Measurements from ENCODE around the gene NAALADL2. TPM values are rescaled to one million over a fixed set of nuclear protein-coding genes. Genes with fewer than 3 reads are reported as not detected.

Gene NAALADL2
- total and polyA plus RNA-seq, 2 of the 13 experiments (the other 11 are each of a cell fraction or from before 2014, with no cell fraction given): 0.08 TPM; not detected in 1

- TF ChIP-seq, protein P1, sequence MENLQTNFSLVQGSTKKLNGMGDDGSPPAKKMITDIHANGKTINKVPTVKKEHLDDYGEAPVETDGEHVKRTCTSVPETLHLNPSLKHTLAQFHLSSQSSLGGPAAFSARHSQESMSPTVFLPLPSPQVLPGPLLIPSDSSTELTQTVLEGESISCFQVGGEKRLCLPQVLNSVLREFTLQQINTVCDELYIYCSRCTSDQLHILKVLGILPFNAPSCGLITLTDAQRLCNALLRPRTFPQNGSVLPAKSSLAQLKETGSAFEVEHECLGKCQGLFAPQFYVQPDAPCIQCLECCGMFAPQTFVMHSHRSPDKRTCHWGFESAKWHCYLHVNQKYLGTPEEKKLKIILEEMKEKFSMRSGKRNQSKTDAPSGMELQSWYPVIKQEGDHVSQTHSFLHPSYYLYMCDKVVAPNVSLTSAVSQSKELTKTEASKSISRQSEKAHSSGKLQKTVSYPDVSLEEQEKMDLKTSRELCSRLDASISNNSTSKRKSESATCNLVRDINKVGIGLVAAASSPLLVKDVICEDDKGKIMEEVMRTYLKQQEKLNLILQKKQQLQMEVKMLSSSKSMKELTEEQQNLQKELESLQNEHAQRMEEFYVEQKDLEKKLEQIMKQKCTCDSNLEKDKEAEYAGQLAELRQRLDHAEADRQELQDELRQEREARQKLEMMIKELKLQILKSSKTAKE (CRISPR knock-in tag; IDR thresholded peaks at IDR 0.05; ENCODE audit: borderline replicate concordance): no peak
- no peak for TF ChIP-seq MATR3 (CRISPR knock-in tag; IDR thresholded peaks at IDR 0.05)
- TF ChIP-seq ZZZ3 (CRISPR knock-in tag; IDR thresholded peaks at IDR 0.05; ENCODE audit: borderline replicate concordance): no peak
Measured at GRCh38 chr3:175417426-175417825, 558.3 kb downstream of the NAALADL2 start (continued).

DNA sequence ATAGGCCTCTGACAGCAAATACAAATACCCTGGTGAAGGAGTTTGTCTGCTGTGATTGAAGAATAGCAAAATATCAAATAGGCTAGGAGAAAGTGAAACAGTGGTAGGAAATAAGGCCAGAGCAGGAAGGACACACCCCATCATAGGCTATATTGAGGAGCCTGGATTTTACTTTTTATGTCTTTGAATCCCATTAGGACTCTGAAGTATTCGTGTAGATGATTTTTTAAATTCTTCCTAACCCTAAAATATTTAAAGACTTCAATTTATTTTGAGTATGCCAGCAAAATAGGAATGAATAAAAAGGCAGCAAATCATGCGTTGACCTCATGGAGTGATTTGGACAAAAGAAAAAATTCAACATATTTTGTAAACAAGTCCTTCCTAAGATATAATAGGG is 562.8 kb downstream of the NAALADL2 start:
- intact Hi-C loops (cut with micrococcal nuclease; ENCODE audit: unreplicated experiment) (no loop called here), in situ Hi-C loops (cut with HindIII; ENCODE audit: extremely low pct_ligation_motif_present, low pct_unique_long_range_greater_than_20kb) (no loop called here)
- no peak overlapping the region for H2AFZ ChIP-seq (ENCODE audit: low read length)
- ChIA-PET POLR2A (no interaction called here), CTCF (ENCODE audit: low intra/inter-chr PET ratio, low total read pairs) (no interaction called here)
- DNase-seq (ENCODE audit: low spot score): no peak
- H3K4me3 ChIP-seq (replicated peaks in 1 of 3; ENCODE audit: insufficient read depth in 1 of 3, low read depth in 2 of 3, low read length in 3 of 3): no peak overlapping the region
- H3K36me3 ChIP-seq (replicated peaks in 1 of 2; ENCODE audit: control insufficient read depth in 1 of 2, insufficient read depth in 2 of 2, low read length in 2 of 2): no peaks in the 10 kb centered on the region
- no peaks in the 10 kb centered on the region for H3K27me3 ChIP-seq (ENCODE audit: control insufficient read depth in 1 of 2, insufficient read depth in 2 of 2, low read length in 2 of 2)
- 1% methylated on average over 2 of the region's 2 CpGs for WGBS (ENCODE audit: low lambda C conversion rate)
- H3K79me2 ChIP-seq (ENCODE audit: insufficient read depth, low read length): no peaks in the 10 kb centered on the region
- no TSS peak for BruUV-seq (replicated peaks)
- no peaks in the 10 kb centered on the region; the same call in 1 of the 2 replicates for H3K9me3 ChIP-seq (ENCODE audit: low read length)
- no peak overlapping the region for H3K9ac ChIP-seq (ENCODE audit: insufficient read depth, low read depth, low read length)
- H3K4me2 ChIP-seq (ENCODE audit: low read depth, low read length): no peak overlapping the region
- no peak overlapping the region for H3K27ac ChIP-seq (ENCODE audit: extremely low read length, insufficient read depth, low read length)
- no peak for ATAC-seq
- FAIRE-seq: no peak
- no peaks in the 10 kb centered on the region for H3K4me1 ChIP-seq (ENCODE audit: insufficient read depth, low read length)
- no peaks in the 10 kb centered on the region for H4K20me1 ChIP-seq (ENCODE audit: insufficient read depth, low read length)
- TF ChIP-seq ZNF207 (IDR thresholded peaks at IDR 0.05; ENCODE audit: borderline replicate concordance): no peak
- TF ChIP-seq ETV6 (CRISPR knock-in tag; conservative IDR thresholded peaks at IDR 0.05): no peak
- no peak for TF ChIP-seq GATA4 (IDR thresholded peaks at IDR 0.05; ENCODE audit: borderline replicate concordance, low read depth)
- TF ChIP-seq MED13 (CRISPR knock-in tag; IDR thresholded peaks at IDR 0.05): no peak
- no peak for TF ChIP-seq RXRA (CRISPR knock-in tag; IDR thresholded peaks at IDR 0.05)
- no peak for TF ChIP-seq MAZ (IDR thresholded peaks at IDR 0.05; ENCODE audit: borderline replicate concordance, low read depth, low read length)
- TF ChIP-seq MAZ (CRISPR knock-in tag; IDR thresholded peaks at IDR 0.05; ENCODE audit: low read depth): no peak
- no peak for TF ChIP-seq ZBTB37 (CRISPR knock-in tag; IDR thresholded peaks at IDR 0.05)
- TF ChIP-seq SP2 (CRISPR knock-in tag; IDR thresholded peaks at IDR 0.05): no peak
- no peak for TF ChIP-seq NFYC (CRISPR knock-in tag; IDR thresholded peaks at IDR 0.05)
- TF ChIP-seq TRIM24 (CRISPR knock-in tag; IDR thresholded peaks at IDR 0.05): no peak
- TF ChIP-seq IRF2 (CRISPR knock-in tag; IDR thresholded peaks at IDR 0.05): no peak
- no peak for TF ChIP-seq NCOA2 (CRISPR knock-in tag; IDR thresholded peaks at IDR 0.05)
- TF ChIP-seq, protein P2, sequence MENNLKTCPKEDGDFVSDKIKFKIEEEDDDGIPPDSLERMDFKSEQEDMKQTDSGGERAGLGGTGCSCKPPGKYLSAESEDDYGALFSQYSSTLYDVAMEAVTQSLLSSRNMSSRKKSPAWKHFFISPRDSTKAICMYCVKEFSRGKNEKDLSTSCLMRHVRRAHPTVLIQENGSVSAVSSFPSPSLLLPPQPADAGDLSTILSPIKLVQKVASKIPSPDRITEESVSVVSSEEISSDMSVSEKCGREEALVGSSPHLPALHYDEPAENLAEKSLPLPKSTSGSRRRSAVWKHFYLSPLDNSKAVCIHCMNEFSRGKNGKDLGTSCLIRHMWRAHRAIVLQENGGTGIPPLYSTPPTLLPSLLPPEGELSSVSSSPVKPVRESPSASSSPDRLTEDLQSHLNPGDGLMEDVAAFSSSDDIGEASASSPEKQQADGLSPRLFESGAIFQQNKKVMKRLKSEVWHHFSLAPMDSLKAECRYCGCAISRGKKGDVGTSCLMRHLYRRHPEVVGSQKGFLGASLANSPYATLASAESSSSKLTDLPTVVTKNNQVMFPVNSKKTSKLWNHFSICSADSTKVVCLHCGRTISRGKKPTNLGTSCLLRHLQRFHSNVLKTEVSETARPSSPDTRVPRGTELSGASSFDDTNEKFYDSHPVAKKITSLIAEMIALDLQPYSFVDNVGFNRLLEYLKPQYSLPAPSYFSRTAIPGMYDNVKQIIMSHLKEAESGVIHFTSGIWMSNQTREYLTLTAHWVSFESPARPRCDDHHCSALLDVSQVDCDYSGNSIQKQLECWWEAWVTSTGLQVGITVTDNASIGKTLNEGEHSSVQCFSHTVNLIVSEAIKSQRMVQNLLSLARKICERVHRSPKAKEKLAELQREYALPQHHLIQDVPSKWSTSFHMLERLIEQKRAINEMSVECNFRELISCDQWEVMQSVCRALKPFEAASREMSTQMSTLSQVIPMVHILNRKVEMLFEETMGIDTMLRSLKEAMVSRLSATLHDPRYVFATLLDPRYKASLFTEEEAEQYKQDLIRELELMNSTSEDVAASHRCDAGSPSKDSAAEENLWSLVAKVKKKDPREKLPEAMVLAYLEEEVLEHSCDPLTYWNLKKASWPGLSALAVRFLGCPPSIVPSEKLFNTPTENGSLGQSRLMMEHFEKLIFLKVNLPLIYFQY (CRISPR knock-in tag; IDR thresholded peaks at IDR 0.05; ENCODE audit: borderline replicate concordance): no peak
